Fibroblast of pulmonary artery (primary cell): Measurements from ENCODE around the gene IZUMO4.

Experiments used
- DNase-seq: peaks from one replicate; pipeline ENCODE4 v3.0.0-alpha.2; 2010; ENCODE audit warnings: low read depth
- H3K4me3 ChIP-seq: replicated peaks from 2 replicates; pipeline ENCODE4 v1.5.1; 2011; ENCODE audit warnings: low read depth, mild to moderate bottlenecking, control low read depth, low read length, moderate library complexity
- TF ChIP-seq, protein P1 (sequence below): IDR thresholded peaks from 2 replicates; pipeline ENCODE4 v1.5.1; 2011; ENCODE audit warnings: mild to moderate bottlenecking, control low read depth, low read length, inconsistent platforms; ENCODE audit errors: missing control alignments

Gene IZUMO4, protein sequence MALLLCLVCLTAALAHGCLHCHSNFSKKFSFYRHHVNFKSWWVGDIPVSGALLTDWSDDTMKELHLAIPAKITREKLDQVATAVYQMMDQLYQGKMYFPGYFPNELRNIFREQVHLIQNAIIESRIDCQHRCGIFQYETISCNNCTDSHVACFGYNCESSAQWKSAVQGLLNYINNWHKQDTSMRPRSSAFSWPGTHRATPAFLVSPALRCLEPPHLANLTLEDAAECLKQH

DNA sequence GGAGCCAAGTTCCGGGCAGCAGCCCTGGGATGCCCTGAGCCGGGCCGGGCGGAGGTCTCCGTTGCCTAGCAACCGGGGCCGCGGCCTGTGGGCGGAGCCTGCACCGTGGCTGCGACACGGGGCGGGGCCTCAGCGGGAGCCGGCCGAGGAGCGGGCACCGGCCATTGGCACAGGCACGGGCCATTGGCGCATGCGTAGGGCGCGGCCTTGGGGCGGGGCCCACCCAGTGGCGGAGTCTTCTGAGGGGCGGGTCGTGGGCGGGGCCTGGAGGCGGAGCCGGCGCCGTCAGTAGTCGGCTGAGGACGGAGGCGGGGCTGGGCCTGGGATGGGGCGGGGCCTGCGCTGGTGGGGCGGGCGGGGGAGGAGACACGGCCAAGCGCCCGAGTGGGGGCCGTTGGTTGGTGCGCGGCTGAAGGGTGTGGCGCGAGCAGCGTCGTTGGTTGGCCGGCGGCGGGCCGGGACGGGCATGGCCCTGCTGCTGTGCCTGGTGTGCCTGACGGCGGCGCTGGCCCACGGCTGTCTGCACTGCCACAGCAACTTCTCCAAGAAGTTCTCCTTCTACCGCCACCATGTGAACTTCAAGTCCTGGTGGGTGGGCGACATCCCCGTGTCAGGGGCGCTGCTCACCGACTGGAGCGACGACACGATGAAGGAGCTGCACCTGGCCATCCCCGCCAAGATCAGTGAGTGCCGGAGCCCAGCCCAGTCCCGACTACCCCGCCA, at the start of gene IZUMO4:
IZUMO4 (plus strand) TSS at position 436 of the 723 bp plus-strand sequence; CDS start at position 467, 31 bp downstream.
- TF ChIP-seq, protein P1, sequence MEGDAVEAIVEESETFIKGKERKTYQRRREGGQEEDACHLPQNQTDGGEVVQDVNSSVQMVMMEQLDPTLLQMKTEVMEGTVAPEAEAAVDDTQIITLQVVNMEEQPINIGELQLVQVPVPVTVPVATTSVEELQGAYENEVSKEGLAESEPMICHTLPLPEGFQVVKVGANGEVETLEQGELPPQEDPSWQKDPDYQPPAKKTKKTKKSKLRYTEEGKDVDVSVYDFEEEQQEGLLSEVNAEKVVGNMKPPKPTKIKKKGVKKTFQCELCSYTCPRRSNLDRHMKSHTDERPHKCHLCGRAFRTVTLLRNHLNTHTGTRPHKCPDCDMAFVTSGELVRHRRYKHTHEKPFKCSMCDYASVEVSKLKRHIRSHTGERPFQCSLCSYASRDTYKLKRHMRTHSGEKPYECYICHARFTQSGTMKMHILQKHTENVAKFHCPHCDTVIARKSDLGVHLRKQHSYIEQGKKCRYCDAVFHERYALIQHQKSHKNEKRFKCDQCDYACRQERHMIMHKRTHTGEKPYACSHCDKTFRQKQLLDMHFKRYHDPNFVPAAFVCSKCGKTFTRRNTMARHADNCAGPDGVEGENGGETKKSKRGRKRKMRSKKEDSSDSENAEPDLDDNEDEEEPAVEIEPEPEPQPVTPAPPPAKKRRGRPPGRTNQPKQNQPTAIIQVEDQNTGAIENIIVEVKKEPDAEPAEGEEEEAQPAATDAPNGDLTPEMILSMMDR = peak; percentile 14
- DNase-seq = peak; percentile 98
- H3K4me3 ChIP-seq = peak within 1 kb of the TSS; percentile 72

GRCh38 chr19:2047076-2047448, 49.7 kb upstream of the IZUMO4 start:
- H3K4me3 ChIP-seq = peak overlapping the region; percentile 5
- TF ChIP-seq, protein P1 = no peak
- no peak for DNase-seq

- no peak for DNase-seq
These were observed 49.1 kb upstream of the IZUMO4 start for GRCh38 chr19:2047449-2048103.

GRCh38 chr19:2048104-2048958, 48.4 kb upstream of the IZUMO4 start:
- H3K4me3 ChIP-seq = peak overlapping the region; percentile 92
- TF ChIP-seq, protein P1 = no peak
- DNase-seq = no peak

More at GRCh38 chr19:2047449-2048103, 49.1 kb upstream of the IZUMO4 start:
- TF ChIP-seq, protein P1 = no peak
- H3K4me3 ChIP-seq = peak overlapping the region; percentile 92

- H3K4me3 ChIP-seq = peak overlapping the region; percentile 92
- DNase-seq = no peak
- TF ChIP-seq, protein P1 = no peak
These were observed 47.6 kb upstream of the IZUMO4 start for GRCh38 chr19:2048959-2049740.
